WTC11 (cell line): ENCODE measurements around the gene RGS9. TPM values are rescaled to one million over a fixed set of nuclear protein-coding genes. Genes with fewer than 3 reads are reported as not detected.
A peak's percentile ranks its signal among the peaks of the same experiment; 100 is the strongest.
"Not testable (repeated sequence)": the region's sequence is repeated elsewhere in the genome, so short reads cannot be mapped to it uniquely, and the experiment has no call there.

Experiments
- ATAC-seq: fragments of 200-7000 bp; cut with Tn5 transposase; 2 replicates; pipeline ENCODE4 v1.10.0; 2021; ENCODE audit warnings: mild to moderate bottlenecking, moderate library complexity
- CTCF ChIA-PET: fragments of 300-600 bp; sonication (Branson Sonifier 250); formaldehyde crosslinking; loops from one replicate; lab custom pipeline; 2021; ENCODE audit warnings: antibody characterized with exemption; lab: Charles Lee
- POLR2A ChIA-PET: fragments of 350-600 bp; sonication (Branson Sonifier 250); formaldehyde crosslinking; loops from one replicate; lab custom pipeline; 2021; ENCODE audit warnings: antibody characterized with exemption; lab: Charles Lee
- DNase-seq: peaks from one replicate; pipeline ENCODE4 v3.0.0; 2021; ENCODE audit warnings: low spot score
- H3K27ac Mint-ChIP-seq: 2 replicates; pipeline ENCODE4 v1.8.0; 2021; ENCODE audit warnings: mixed read lengths
- H3K27me3 Mint-ChIP-seq: 2 replicates; pipeline ENCODE4 v1.8.0; 2021; ENCODE audit warnings: low read depth, mild to moderate bottlenecking, moderate library complexity, mixed read lengths
- H3K36me3 Mint-ChIP-seq: 2 replicates; pipeline ENCODE4 v1.8.0; 2021; ENCODE audit warnings: mixed read lengths
- H3K4me1 Mint-ChIP-seq: 2 replicates; pipeline ENCODE4 v1.8.0; 2022; ENCODE audit warnings: mixed read lengths
- H3K4me3 Mint-ChIP-seq: 2 replicates; pipeline ENCODE4 v1.8.0; 2021; ENCODE audit warnings: mild to moderate bottlenecking, moderate library complexity, mixed read lengths
- H3K9me3 Mint-ChIP-seq: 2 replicates; pipeline ENCODE4 v1.8.0; 2021; ENCODE audit warnings: mixed read lengths
- ERG ChIP-seq: fragments of 250-450 bp; sonication (Bioruptor Pico); IDR thresholded peaks from 2 replicates; pipeline ENCODE4 v1.8.0; 2021; ENCODE audit warnings: mild to moderate bottlenecking
- FOXJ3 ChIP-seq: sonication (generic); formaldehyde crosslinking; IDR thresholded peaks from 2 replicates; pipeline ENCODE4 v1.9.0; 2021; ENCODE audit warnings: missing genetic modification reagents, mild to moderate bottlenecking, borderline replicate concordance
- FOXK1 ChIP-seq: sonication (generic); formaldehyde crosslinking; IDR thresholded peaks from 2 replicates; pipeline ENCODE4 v1.8.0; 2022; ENCODE audit warnings: mild to moderate bottlenecking, moderate library complexity, missing genetic modification reagents
- FOXP1 ChIP-seq: sonication (generic); formaldehyde crosslinking; IDR thresholded peaks from 2 replicates; pipeline ENCODE4 v1.8.0; 2022; ENCODE audit warnings: missing genetic modification reagents, mild to moderate bottlenecking, moderate library complexity, borderline replicate concordance
- GTF2I ChIP-seq: fragments of 250-450 bp; sonication (Bioruptor Pico); conservative IDR thresholded peaks from 2 replicates; pipeline ENCODE4 v1.4.0; 2021; ENCODE audit warnings: mild to moderate bottlenecking
- JUN ChIP-seq: sonication (generic); formaldehyde crosslinking; IDR thresholded peaks from 2 replicates; pipeline ENCODE4 v1.8.0; 2023; ENCODE audit warnings: mild to moderate bottlenecking, missing genetic modification reagents
- MAX ChIP-seq: sonication (generic); formaldehyde crosslinking; IDR thresholded peaks from 2 replicates; pipeline ENCODE4 v1.8.0; 2022; ENCODE audit warnings: mild to moderate bottlenecking, missing genetic modification reagents
- NFE2L1 ChIP-seq: sonication (generic); formaldehyde crosslinking; IDR thresholded peaks from 2 replicates; pipeline ENCODE4 v1.8.1; 2023; ENCODE audit warnings: missing genetic modification reagents
- SOX15 ChIP-seq: fragments of 250-450 bp; sonication (Bioruptor Pico); IDR thresholded peaks from 2 replicates; pipeline ENCODE4 v1.9.0; 2021; ENCODE audit warnings: mild to moderate bottlenecking
- TEAD1 ChIP-seq: sonication (generic); formaldehyde crosslinking; IDR thresholded peaks from 2 replicates; pipeline ENCODE4 v1.8.0; 2022; ENCODE audit warnings: mild to moderate bottlenecking, missing genetic modification reagents
- ZBTB43 ChIP-seq: sonication (generic); formaldehyde crosslinking; IDR thresholded peaks from 2 replicates; pipeline ENCODE4 v1.8.1; 2023; ENCODE audit warnings: mild to moderate bottlenecking, missing genetic modification reagents
- ZNF121 ChIP-seq: sonication (generic); formaldehyde crosslinking; IDR thresholded peaks from 2 replicates; pipeline ENCODE4 v1.8.0; 2023; ENCODE audit warnings: missing genetic modification reagents
- ZNF263 ChIP-seq: sonication (generic); formaldehyde crosslinking; IDR thresholded peaks from 2 replicates; pipeline ENCODE4 v1.8.1; 2022; ENCODE audit warnings: low read depth, mild to moderate bottlenecking, moderate library complexity, missing genetic modification reagents
- ZNF671 ChIP-seq: fragments of 250-450 bp; sonication (Bioruptor Pico); IDR thresholded peaks from 2 replicates; pipeline ENCODE4 v1.8.0; 2021; ENCODE audit warnings: mild to moderate bottlenecking
- total RNA-seq: library from RNA; stranded (reverse); gene quantifications from 3 replicates; pipeline ENCODE4 v1.2.3, GENCODE V29; 2021
- TF ChIP-seq, protein P1 (sequence below): fragments of 250-450 bp; sonication (Bioruptor Pico); IDR thresholded peaks from 2 replicates; pipeline ENCODE4 v1.9.0; 2021; ENCODE audit warnings: mild to moderate bottlenecking
- TF ChIP-seq, protein P2 (sequence below): fragments of 200-600 bp; IDR thresholded peaks from 2 replicates; pipeline ENCODE4 v1.8.0; 2022; ENCODE audit warnings: antibody characterized with exemption
- TF ChIP-seq, protein P3 (sequence below): fragments of 250-450 bp; sonication (Bioruptor Pico); IDR thresholded peaks from 2 replicates; pipeline ENCODE4 v1.9.0; 2021; ENCODE audit warnings: moderate library complexity, mild to moderate bottlenecking, inconsistent platforms, borderline replicate concordance
- TF ChIP-seq, protein P4 (sequence below): sonication (generic); formaldehyde crosslinking; IDR thresholded peaks from 2 replicates; pipeline ENCODE4 v1.8.1; 2022; ENCODE audit warnings: mild to moderate bottlenecking, missing genetic modification reagents, moderate library complexity, borderline replicate concordance
- TF ChIP-seq, protein P5 (sequence below): sonication (generic); formaldehyde crosslinking; IDR thresholded peaks from 2 replicates; pipeline ENCODE4 v1.8.0; 2022; ENCODE audit warnings: mild to moderate bottlenecking, missing genetic modification reagents

RGS9 gene
- total RNA-seq, 1 experiment from 2014 or later, result 11.3 TPM

- ChIA-PET POLR2A (no interaction called here), CTCF (interaction anchor here (1.1 kb wide), 1 partner anchor 15 kb away, joined by 3 read pairs; no protein-coding TSS in a partner anchor)
- Mint-ChIP-seq H3K9me3 (no peaks in the 10 kb centered on the region), H3K27me3 (peaks cover 5% of the 10 kb centered on the region), H3K4me3 (no peak overlapping the region), H3K27ac (peak overlapping the region; percentile 42; the same call in 1 of the 2 replicates), H3K4me1 (peaks cover 3% of the 10 kb centered on the region; the same call in 1 of the 2 replicates), H3K36me3 (no peaks in the 10 kb centered on the region)
- ATAC-seq (no peak), DNase-seq (no peak)
- TF ChIP-seq, protein P1, sequence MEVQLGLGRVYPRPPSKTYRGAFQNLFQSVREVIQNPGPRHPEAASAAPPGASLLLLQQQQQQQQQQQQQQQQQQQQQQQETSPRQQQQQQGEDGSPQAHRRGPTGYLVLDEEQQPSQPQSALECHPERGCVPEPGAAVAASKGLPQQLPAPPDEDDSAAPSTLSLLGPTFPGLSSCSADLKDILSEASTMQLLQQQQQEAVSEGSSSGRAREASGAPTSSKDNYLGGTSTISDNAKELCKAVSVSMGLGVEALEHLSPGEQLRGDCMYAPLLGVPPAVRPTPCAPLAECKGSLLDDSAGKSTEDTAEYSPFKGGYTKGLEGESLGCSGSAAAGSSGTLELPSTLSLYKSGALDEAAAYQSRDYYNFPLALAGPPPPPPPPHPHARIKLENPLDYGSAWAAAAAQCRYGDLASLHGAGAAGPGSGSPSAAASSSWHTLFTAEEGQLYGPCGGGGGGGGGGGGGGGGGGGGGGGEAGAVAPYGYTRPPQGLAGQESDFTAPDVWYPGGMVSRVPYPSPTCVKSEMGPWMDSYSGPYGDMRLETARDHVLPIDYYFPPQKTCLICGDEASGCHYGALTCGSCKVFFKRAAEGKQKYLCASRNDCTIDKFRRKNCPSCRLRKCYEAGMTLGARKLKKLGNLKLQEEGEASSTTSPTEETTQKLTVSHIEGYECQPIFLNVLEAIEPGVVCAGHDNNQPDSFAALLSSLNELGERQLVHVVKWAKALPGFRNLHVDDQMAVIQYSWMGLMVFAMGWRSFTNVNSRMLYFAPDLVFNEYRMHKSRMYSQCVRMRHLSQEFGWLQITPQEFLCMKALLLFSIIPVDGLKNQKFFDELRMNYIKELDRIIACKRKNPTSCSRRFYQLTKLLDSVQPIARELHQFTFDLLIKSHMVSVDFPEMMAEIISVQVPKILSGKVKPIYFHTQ (CRISPR knock-in tag), result no peak
- no peak for TF ChIP-seq ZNF671 (CRISPR knock-in tag)
- TF ChIP-seq GTF2I (CRISPR knock-in tag), result no peak
- TF ChIP-seq JUN (CRISPR knock-in tag), result no peak
- TF ChIP-seq ERG (CRISPR knock-in tag), result no peak
Measured at GRCh38 chr17:65115839-65116238, 21.3 kb upstream of the RGS9 start.

DNA sequence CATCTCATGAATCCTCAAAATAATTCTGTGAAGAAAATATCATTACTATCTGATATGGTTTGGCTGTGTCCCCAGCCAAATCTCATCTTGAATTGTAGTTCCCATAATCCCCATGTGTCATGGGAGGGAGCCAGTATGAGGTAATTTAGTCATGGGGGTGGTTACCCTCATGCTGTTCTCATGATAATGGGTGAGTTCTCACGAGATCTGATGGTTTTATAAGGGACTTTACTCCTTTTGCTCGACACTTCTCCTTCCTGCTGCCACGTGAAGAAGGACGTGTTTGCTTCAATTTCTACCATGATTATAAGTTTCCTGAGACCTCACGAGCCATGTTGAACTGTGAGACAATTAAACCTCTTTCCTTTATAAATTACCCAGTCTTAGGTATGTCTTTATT is 20.7 kb upstream of the RGS9 start:
- DNase-seq, H3K27ac Mint-ChIP-seq, H3K4me1 Mint-ChIP-seq, H3K4me3 Mint-ChIP-seq, H3K27me3 Mint-ChIP-seq, ATAC-seq, H3K9me3 Mint-ChIP-seq, H3K36me3 Mint-ChIP-seq, POLR2A ChIA-PET: not testable (repeated sequence)
- CTCF ChIA-PET, result interaction anchor here (1.1 kb wide), 1 partner anchor 16 kb away, joined by 3 read pairs; no protein-coding TSS in a partner anchor

GRCh38 chr17:65117384-65118035 is 19.7 kb upstream of the RGS9 start:
- ATAC-seq, result no peak
- Mint-ChIP-seq H3K4me1 (peaks cover 3% of the 10 kb centered on the region; the same call in 1 of the 2 replicates), H3K27me3 (peaks cover 8% of the 10 kb centered on the region), H3K9me3 (no peaks in the 10 kb centered on the region), H3K4me3 (no peak overlapping the region), H3K36me3 (no peaks in the 10 kb centered on the region), H3K27ac (no peak overlapping the region)
- TF ChIP-seq FOXJ3 (CRISPR knock-in tag) (no peak), ZNF263 (CRISPR knock-in tag) (no peak), SOX15 (no peak), ZBTB43 (CRISPR knock-in tag) (no peak), FOXP1 (no peak), FOXK1 (CRISPR knock-in tag) (no peak), MAX (no peak), NFE2L1 (CRISPR knock-in tag) (no peak), ZNF121 (no peak), TEAD1 (CRISPR knock-in tag) (no peak)
- TF ChIP-seq, protein P2, sequence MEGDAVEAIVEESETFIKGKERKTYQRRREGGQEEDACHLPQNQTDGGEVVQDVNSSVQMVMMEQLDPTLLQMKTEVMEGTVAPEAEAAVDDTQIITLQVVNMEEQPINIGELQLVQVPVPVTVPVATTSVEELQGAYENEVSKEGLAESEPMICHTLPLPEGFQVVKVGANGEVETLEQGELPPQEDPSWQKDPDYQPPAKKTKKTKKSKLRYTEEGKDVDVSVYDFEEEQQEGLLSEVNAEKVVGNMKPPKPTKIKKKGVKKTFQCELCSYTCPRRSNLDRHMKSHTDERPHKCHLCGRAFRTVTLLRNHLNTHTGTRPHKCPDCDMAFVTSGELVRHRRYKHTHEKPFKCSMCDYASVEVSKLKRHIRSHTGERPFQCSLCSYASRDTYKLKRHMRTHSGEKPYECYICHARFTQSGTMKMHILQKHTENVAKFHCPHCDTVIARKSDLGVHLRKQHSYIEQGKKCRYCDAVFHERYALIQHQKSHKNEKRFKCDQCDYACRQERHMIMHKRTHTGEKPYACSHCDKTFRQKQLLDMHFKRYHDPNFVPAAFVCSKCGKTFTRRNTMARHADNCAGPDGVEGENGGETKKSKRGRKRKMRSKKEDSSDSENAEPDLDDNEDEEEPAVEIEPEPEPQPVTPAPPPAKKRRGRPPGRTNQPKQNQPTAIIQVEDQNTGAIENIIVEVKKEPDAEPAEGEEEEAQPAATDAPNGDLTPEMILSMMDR, result no peak
- TF ChIP-seq, protein P3, sequence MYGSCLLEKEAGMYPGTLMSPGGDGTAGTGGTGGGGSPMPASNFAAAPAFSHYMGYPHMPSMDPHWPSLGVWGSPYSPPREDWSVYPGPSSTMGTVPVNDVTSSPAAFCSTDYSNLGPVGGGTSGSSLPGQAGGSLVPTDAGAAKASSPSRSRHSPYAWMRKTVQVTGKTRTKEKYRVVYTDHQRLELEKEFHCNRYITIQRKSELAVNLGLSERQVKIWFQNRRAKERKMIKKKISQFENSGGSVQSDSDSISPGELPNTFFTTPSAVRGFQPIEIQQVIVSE (CRISPR knock-in tag), result no peak
- TF ChIP-seq, protein P4, sequence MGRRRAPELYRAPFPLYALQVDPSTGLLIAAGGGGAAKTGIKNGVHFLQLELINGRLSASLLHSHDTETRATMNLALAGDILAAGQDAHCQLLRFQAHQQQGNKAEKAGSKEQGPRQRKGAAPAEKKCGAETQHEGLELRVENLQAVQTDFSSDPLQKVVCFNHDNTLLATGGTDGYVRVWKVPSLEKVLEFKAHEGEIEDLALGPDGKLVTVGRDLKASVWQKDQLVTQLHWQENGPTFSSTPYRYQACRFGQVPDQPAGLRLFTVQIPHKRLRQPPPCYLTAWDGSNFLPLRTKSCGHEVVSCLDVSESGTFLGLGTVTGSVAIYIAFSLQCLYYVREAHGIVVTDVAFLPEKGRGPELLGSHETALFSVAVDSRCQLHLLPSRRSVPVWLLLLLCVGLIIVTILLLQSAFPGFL (CRISPR knock-in tag), result no peak
- TF ChIP-seq, protein P5, sequence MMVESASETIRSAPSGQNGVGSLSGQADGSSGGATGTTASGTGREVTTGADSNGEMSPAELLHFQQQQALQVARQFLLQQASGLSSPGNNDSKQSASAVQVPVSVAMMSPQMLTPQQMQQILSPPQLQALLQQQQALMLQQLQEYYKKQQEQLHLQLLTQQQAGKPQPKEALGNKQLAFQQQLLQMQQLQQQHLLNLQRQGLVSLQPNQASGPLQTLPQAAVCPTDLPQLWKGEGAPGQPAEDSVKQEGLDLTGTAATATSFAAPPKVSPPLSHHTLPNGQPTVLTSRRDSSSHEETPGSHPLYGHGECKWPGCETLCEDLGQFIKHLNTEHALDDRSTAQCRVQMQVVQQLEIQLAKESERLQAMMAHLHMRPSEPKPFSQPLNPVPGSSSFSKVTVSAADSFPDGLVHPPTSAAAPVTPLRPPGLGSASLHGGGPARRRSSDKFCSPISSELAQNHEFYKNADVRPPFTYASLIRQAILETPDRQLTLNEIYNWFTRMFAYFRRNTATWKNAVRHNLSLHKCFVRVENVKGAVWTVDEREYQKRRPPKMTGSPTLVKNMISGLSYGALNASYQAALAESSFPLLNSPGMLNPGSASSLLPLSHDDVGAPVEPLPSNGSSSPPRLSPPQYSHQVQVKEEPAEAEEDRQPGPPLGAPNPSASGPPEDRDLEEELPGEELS (CRISPR knock-in tag), result no peak
- POLR2A ChIA-PET, result no interaction called here
- CTCF ChIA-PET, result interaction anchor here (1.2 kb wide), 1 partner anchor 17 kb away, joined by 5 read pairs; no protein-coding TSS in a partner anchor
- DNase-seq, result no peak
